ENCODE results near the gene NUP85.

GRCh38 chr17:75208161-75208560 is 2.7 kb downstream of the NUP85 start:
- TF ChIP-seq SNAI2 (CRISPR knock-in tag; IDR thresholded peaks at IDR 0.05) (no peak), RARB (CRISPR knock-in tag; IDR thresholded peaks at IDR 0.05) (no peak), PATZ1 (CRISPR knock-in tag; IDR thresholded peaks at IDR 0.05; ENCODE audit: borderline replicate concordance) (no peak), ZFP3 (CRISPR knock-in tag; IDR thresholded peaks at IDR 0.05) (no peak), PPARA (CRISPR knock-in tag; IDR thresholded peaks at IDR 0.05; ENCODE audit: borderline replicate concordance) (no peak), ESRRG (CRISPR knock-in tag; IDR thresholded peaks at IDR 0.05) (no peak), ZC3H10 (CRISPR knock-in tag; IDR thresholded peaks at IDR 0.05) (no peak)
